Bronchial epithelial cell (primary cell): ENCODE measurements around the gene TSHR. TPM values are rescaled to one million over a fixed set of nuclear protein-coding genes. Genes with fewer than 3 reads are reported as not detected.

Source experiments
- DNase-seq: peaks from one replicate; pipeline ENCODE4 v3.0.0-alpha.2; 2010; ENCODE audit warnings: low read depth
- FAIRE-seq: peaks from 2 replicates; lab custom pipeline; 2011; peaks lifted over from hg19 to GRCh38; lab: Jason Lieb, UNC
- H3K27me3 ChIP-seq: 2 replicates; pipeline ENCODE4 v1.5.1; 2011; ENCODE audit warnings: low read length; ENCODE audit not compliant: control insufficient read depth, insufficient read depth
- H3K36me3 ChIP-seq: 2 replicates; pipeline ENCODE4 v1.5.1; 2011; ENCODE audit warnings: low read length; ENCODE audit not compliant: control insufficient read depth, insufficient read depth
- H3K4me3 ChIP-seq: 2 replicates; pipeline ENCODE4 v1.5.1; 2011; ENCODE audit warnings: mild to moderate bottlenecking, low read depth, low read length, control low read depth
- CTCF ChIP-seq: IDR thresholded peaks from 2 replicates; pipeline ENCODE4 v1.5.1; 2011; ENCODE audit warnings: mild to moderate bottlenecking, moderate library complexity, low read length, control low read depth, inconsistent platforms; ENCODE audit not compliant: insufficient read depth, severe bottlenecking
- total RNA-seq: library from RNA; depleted of rRNA; stranded (reverse); fragments of >200 nt; gene quantifications from 2 replicates; pipeline ENCODE4 v1.2.1, GENCODE V29; 2014

The TSHR gene
- total RNA-seq, 1 donor from 2014 or later, result not detected

DNA sequence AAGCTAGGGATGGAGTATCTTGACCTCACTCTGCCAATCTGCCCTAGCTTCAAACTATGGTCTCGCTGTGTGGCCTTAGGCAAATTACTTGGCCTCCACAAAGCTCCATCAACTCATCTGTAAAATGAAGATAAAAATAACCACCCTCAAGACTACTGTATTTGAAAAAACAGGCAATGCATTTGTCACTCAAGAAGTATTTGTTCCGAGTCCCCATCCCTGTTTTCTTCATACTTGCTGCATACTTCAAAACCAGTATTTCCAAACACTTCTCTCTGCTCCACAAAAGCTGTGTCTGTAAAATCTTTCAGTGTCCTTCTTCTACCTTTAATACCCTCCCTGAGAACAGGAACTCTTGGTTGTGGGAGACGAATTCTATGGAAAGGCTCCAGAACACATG lies 217.5 kb downstream of the TSHR start:
- no peak for TF ChIP-seq CTCF
- Histone ChIP-seq H3K27me3 (no peaks in the 10 kb centered on the region), H3K36me3 (no peaks in the 10 kb centered on the region), H3K4me3 (no peak overlapping the region)
- DNase-seq (no peak), FAIRE-seq (no peak)

DNA sequence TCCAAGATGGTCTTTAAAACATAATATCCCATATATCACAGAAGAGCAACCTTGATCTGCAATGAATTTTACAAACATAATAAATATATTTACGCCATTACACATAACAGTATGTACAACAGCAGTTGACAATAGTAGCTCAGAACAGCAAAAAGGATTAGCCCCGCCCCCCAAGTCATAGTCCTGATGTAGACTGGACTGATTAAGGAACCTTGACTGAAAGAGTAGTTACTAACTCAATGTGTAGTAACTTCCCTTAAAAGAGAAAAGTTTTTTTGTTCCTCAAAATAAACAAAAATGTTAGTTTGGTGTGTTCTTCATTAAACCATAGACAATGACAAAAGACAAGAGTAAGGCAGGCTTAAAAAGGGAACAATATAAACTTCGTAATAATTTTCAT lies 220.8 kb downstream of the TSHR start:
- H3K36me3 ChIP-seq, result no peaks in the 10 kb centered on the region
- TF ChIP-seq CTCF, result no peak
- no peak for DNase-seq
- no peak overlapping the region for H3K4me3 ChIP-seq
- FAIRE-seq, result no peak
- no peaks in the 10 kb centered on the region for H3K27me3 ChIP-seq

DNA sequence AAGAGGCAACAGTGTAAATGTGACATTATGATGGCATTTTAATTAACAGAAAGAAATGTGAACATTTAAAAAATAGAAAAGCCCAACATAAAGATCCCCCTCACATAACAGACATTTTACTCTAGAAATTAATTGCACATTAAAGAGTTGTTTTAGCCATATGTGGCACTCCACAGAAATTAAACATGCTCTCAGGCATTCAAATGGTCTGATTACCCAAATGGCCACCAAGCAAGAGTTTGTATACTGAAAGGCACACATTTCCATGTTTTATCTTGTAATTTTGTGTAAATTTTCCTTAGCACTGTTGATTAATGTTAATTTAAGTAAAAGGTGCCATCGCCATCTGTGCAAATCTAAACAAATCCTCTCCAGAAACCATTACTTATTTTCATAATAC lies 221.8 kb downstream of the TSHR start:
- TF ChIP-seq CTCF, result no peak
- Histone ChIP-seq H3K36me3 (no peaks in the 10 kb centered on the region), H3K27me3 (no peaks in the 10 kb centered on the region), H3K4me3 (no peak overlapping the region)
- FAIRE-seq (no peak), DNase-seq (no peak)

- Histone ChIP-seq H3K27me3 (no peaks in the 10 kb centered on the region), H3K36me3 (no peaks in the 10 kb centered on the region), H3K4me3 (no peak overlapping the region)
- TF ChIP-seq CTCF, result no peak
- no peak for FAIRE-seq
- no peak for DNase-seq
Measured at GRCh38 chr14:81178063-81178462, 222.6 kb downstream of the TSHR start.

GRCh38 chr14:81179631-81180030 lies 224.2 kb downstream of the TSHR start:
- no peak for TF ChIP-seq CTCF
- no peak for DNase-seq
- Histone ChIP-seq H3K27me3 (no peaks in the 10 kb centered on the region), H3K36me3 (no peaks in the 10 kb centered on the region), H3K4me3 (no peak overlapping the region)
- FAIRE-seq, result no peak

- DNase-seq (no peak), FAIRE-seq (no peak)
- Histone ChIP-seq H3K36me3 (no peaks in the 10 kb centered on the region), H3K27me3 (no peaks in the 10 kb centered on the region), H3K4me3 (no peak overlapping the region)
- TF ChIP-seq CTCF, result no peak
Measured at GRCh38 chr14:81187832-81188522, 232.6 kb downstream of the TSHR start.
